ENCODE data around the gene MAZ.
"Not testable (repeated sequence)": the region's sequence is repeated elsewhere in the genome, so short reads cannot be mapped to it uniquely, and the experiment has no call there.

The MAZ gene

GRCh38 chr16:29784157-29784556, 22.2 kb upstream of the MAZ start:
- H3K27me3 ChIP-seq (ENCODE audit: insufficient read depth, poor library complexity, severe bottlenecking), result no peaks in the 10 kb centered on the region
- H3K27ac ChIP-seq (replicated peaks), result no peak overlapping the region
- H3K4me3 ChIP-seq (replicated peaks; ENCODE audit: insufficient read depth, low read length), result no peak overlapping the region
- TF ChIP-seq SPI1 (IDR thresholded peaks at IDR 0.05; ENCODE audit: borderline replicate concordance, low read depth) (no peak), REST (IDR thresholded peaks at IDR 0.05; ENCODE audit: insufficient replicate concordance, low read depth) (no peak), POLR2AphosphoS5 (IDR thresholded peaks at IDR 0.05; ENCODE audit: low read depth) (no peak), GABPA (IDR thresholded peaks at IDR 0.05; ENCODE audit: low read depth) (no peak)
- no peak for DNase-seq (ENCODE audit: low read depth in 1 of 2, low spot score in 1 of 2)

- Histone ChIP-seq H3K4me3 (replicated peaks; ENCODE audit: insufficient read depth, low read length) (no peak overlapping the region), H3K27me3 (ENCODE audit: insufficient read depth, poor library complexity, severe bottlenecking) (no peaks in the 10 kb centered on the region), H3K27ac (replicated peaks) (no peak overlapping the region)
- TF ChIP-seq REST (IDR thresholded peaks at IDR 0.05; ENCODE audit: insufficient replicate concordance, low read depth), result peak; percentile 21
- no peak for TF ChIP-seq SPI1 (IDR thresholded peaks at IDR 0.05; ENCODE audit: borderline replicate concordance, low read depth)
- no peak for TF ChIP-seq GABPA (IDR thresholded peaks at IDR 0.05; ENCODE audit: low read depth)
- peak; percentile 59 for TF ChIP-seq CTCF (IDR thresholded peaks at IDR 0.05; ENCODE audit: insufficient read depth, low read length)
- TF ChIP-seq POLR2AphosphoS5 (IDR thresholded peaks at IDR 0.05; ENCODE audit: low read depth), result no peak
- DNase-seq (ENCODE audit: low read depth in 1 of 2, low spot score in 1 of 2), result peak in 1 of 2 experiments; percentile 60
Observed at GRCh38 chr16:29784901-29785500, 21.3 kb upstream of the MAZ start.

- H3K27ac ChIP-seq (replicated peaks); H3K27me3 ChIP-seq (ENCODE audit: insufficient read depth, poor library complexity, severe bottlenecking); DNase-seq (ENCODE audit: low read depth in 1 of 2, low spot score in 1 of 2); H3K4me3 ChIP-seq (replicated peaks; ENCODE audit: insufficient read depth, low read length): not testable (repeated sequence)
Observed at GRCh38 chr16:29787155-29787554, 19.2 kb upstream of the MAZ start.

- DNase-seq (ENCODE audit: low read depth in 1 of 2, low spot score in 1 of 2), result no peak
- TF ChIP-seq REST (IDR thresholded peaks at IDR 0.05; ENCODE audit: insufficient replicate concordance, low read depth) (no peak), CTCF (IDR thresholded peaks at IDR 0.05; ENCODE audit: insufficient read depth, low read length) (no peak), GABPA (IDR thresholded peaks at IDR 0.05; ENCODE audit: low read depth) (no peak), SPI1 (IDR thresholded peaks at IDR 0.05; ENCODE audit: borderline replicate concordance, low read depth) (no peak), POLR2AphosphoS5 (IDR thresholded peaks at IDR 0.05; ENCODE audit: low read depth) (no peak)
- Histone ChIP-seq H3K27me3 (ENCODE audit: insufficient read depth, poor library complexity, severe bottlenecking) (no peaks in the 10 kb centered on the region), H3K4me3 (replicated peaks; ENCODE audit: insufficient read depth, low read length) (peak overlapping the region; percentile 48), H3K27ac (replicated peaks) (peak overlapping the region; percentile 96)
Observed at GRCh38 chr16:29789775-29790182, 16.6 kb upstream of the MAZ start.

Measured in HL-60 (cell line).